HepG2 (cell line): ENCODE results near the gene AUTS2. TPM values are rescaled to one million over a fixed set of nuclear protein-coding genes. Genes with fewer than 3 reads are reported as not detected.

ENCODE experiments used
- ATAC-seq: fragments of 200-7000 bp; cut with Tn5 transposase; 3 replicates; pipeline ENCODE4 v1.9.1; 2020; ENCODE audit warnings: mild to moderate bottlenecking, moderate library complexity
- BruUV-seq: library from RNA; stranded (reverse); fragments of 400-500 nt; replicated peaks from 2 replicates; lab custom pipeline; 2021; lab: Mats Ljungman, UMichigan
- CTCF ChIA-PET: fragments of 300-600 bp; formaldehyde crosslinking; extraction: SDS; loops from one replicate; lab custom pipeline; 2021; ENCODE audit warnings: low total read pairs, inconsistent platforms, low intra/inter-chr PET ratio; lab: Yijun Ruan, JAX
- POLR2A ChIA-PET: fragments of 350-600 bp; sonication (Branson Sonifier 250); formaldehyde crosslinking; loops from one replicate; lab custom pipeline; 2020; ENCODE audit warnings: antibody characterized with exemption, inconsistent platforms; lab: Yijun Ruan, JAX
- DNase-seq: peaks from one replicate; pipeline ENCODE4 v3.0.0-alpha.2; 2015; ENCODE audit warnings: low spot score
- FAIRE-seq: peaks from 3 replicates; lab custom pipeline; 2011; peaks lifted over from hg19 to GRCh38; lab: Jason Lieb, UNC
- H2AFZ ChIP-seq: one replicate; pipeline ENCODE4 v1.6.1; 2011; ENCODE audit warnings: low read length, inconsistent platforms
- H3K27ac ChIP-seq: fragments of 300-600 bp; 3 replicates; pipeline ENCODE4 v1.8.0; 2011; ENCODE audit warnings: mixed run types, mild to moderate bottlenecking, mixed read lengths, low read length, inconsistent platforms; ENCODE audit not compliant: insufficient read depth; ENCODE audit errors: extremely low read length
- H3K27me3 ChIP-seq, 2 experiments: fragments of 200-600 bp in 1 of 2; 2 replicates in 1 of 2; 3 replicates in 1 of 2; pipeline versions ENCODE4 v1.6.0 to v1.8.0; 2011; ENCODE audit warnings: low read length in 2 of 2, mild to moderate bottlenecking in 2 of 2, moderate library complexity in 2 of 2, inconsistent platforms in 1 of 2; ENCODE audit not compliant: insufficient read depth in 2 of 2, control insufficient read depth in 1 of 2
- H3K36me3 ChIP-seq, 2 experiments: fragments of 200-600 bp in 1 of 2; replicated peaks in 1 of 2; 2 replicates in 1 of 2; 3 replicates in 1 of 2; pipeline versions ENCODE4 v1.5.1 to v1.8.0; 2011; ENCODE audit warnings: low read length in 2 of 2, inconsistent platforms in 1 of 2; ENCODE audit not compliant: insufficient read depth in 2 of 2, control insufficient read depth in 1 of 2
- H3K4me1 ChIP-seq: 2 replicates; pipeline ENCODE4 v1.5.1; 2012; ENCODE audit warnings: low read length, inconsistent platforms; ENCODE audit not compliant: insufficient read depth
- H3K4me2 ChIP-seq: 2 replicates; pipeline ENCODE4 v1.6.0; 2011; ENCODE audit warnings: low read depth, low read length, inconsistent platforms
- H3K4me3 ChIP-seq, 3 experiments: fragments of 200-600 bp in 1 of 3; sonication (generic), shearing (Covaris generic) in 1 of 3; replicated peaks in 1 of 3; 2 replicates each; pipeline ENCODE4 v1.5.1; 2011 to 2016; ENCODE audit warnings: low read length in 3 of 3, inconsistent platforms in 2 of 3, low read depth in 2 of 3, mild to moderate bottlenecking in 2 of 3, control low read depth in 1 of 3, mixed read lengths in 1 of 3; ENCODE audit not compliant: insufficient read depth in 1 of 3
- H3K79me2 ChIP-seq: one replicate; pipeline ENCODE4 v1.6.1; 2011; ENCODE audit warnings: low read length, inconsistent platforms; ENCODE audit not compliant: insufficient read depth
- H3K9ac ChIP-seq: 2 replicates; pipeline ENCODE4 v1.6.0; 2011; ENCODE audit warnings: mild to moderate bottlenecking, low read depth, low read length, inconsistent platforms; ENCODE audit not compliant: insufficient read depth
- H3K9me3 ChIP-seq: 2 replicates; pipeline ENCODE4 v1.5.1; 2012; ENCODE audit warnings: mild to moderate bottlenecking, low read length
- H4K20me1 ChIP-seq: 2 replicates; pipeline ENCODE4 v1.6.0; 2011; ENCODE audit warnings: inconsistent platforms, mild to moderate bottlenecking, low read length, moderate library complexity; ENCODE audit not compliant: insufficient read depth
- NFE2L2 ChIP-seq: fragments of 150-350 bp; IDR thresholded peaks from 2 replicates; pipeline ENCODE4 v1.6.1; 2014; ENCODE audit warnings: low read length
- PLRG1 ChIP-seq: fragments of 450-650 bp; conservative IDR thresholded peaks from 2 replicates; pipeline ENCODE4 v1.6.1; 2016
- WGBS: methylation state at CpG from one replicate; pipeline ENCODE4 v1.1.6; 2017; ENCODE audit warnings: low lambda C conversion rate; 5-methylcytosine and 5-hydroxymethylcytosine counted together
- in situ Hi-C: cut with HindIII; loops from 2 replicates; pipeline ENCODE4 v1.10.0; 2017; ENCODE audit warnings: low pct_unique_long_range_greater_than_20kb; ENCODE audit not compliant: extremely low pct_ligation_motif_present
- intact Hi-C: fragments of 100-400 bp; cut with micrococcal nuclease; formaldehyde crosslinking; loops from one replicate; pipeline ENCODE4 v1.10.0; 2022; ENCODE audit not compliant: unreplicated experiment
- polyA plus RNA-seq, 8 experiments: library from polyadenylated mRNA; depleted of rRNA in 3 of 8; stranded (reverse) in 7 of 8; unstranded in 1 of 8; fragments of >200 nt; fragmentation: Illumina TruSeq in 4 of 8; extraction: Trizol in 4 of 8; gene quantifications; 2 replicates each; pipeline versions ENCODE4 v1.2.1 to v1.2.3, GENCODE V29; 2011 to 2016; ENCODE audit warnings: low read depth in 4 of 8, missing spikeins in 1 of 8, mixed read lengths in 1 of 8; ENCODE audit not compliant: insufficient read depth in 1 of 8
- total RNA-seq, 5 experiments: library from RNA; depleted of rRNA; stranded (reverse); fragments of >200 nt; fragmentation: Illumina TruSeq; extraction: Trizol; gene quantifications; 2 replicates each; pipeline ENCODE4 v1.2.3, GENCODE V29; 2016; ENCODE audit warnings: low read depth in 1 of 5
- TF ChIP-seq, protein P1 (sequence below): sonication (generic); formaldehyde crosslinking; IDR thresholded peaks from 2 replicates; pipeline ENCODE4 v1.5.0; 2020; ENCODE audit warnings: missing genetic modification reagents

Gene AUTS2
- total and polyA plus RNA-seq, 2 of the 13 experiments (the other 11 are each of a cell fraction or from before 2014, with no cell fraction given) = 0.38 TPM; not detected in 1

- BruUV-seq = no TSS peak
- WGBS = 33% methylated on average over 5 of the region's 5 CpGs
- POLR2A ChIA-PET = no interaction called here
- H3K36me3 ChIP-seq = no peaks in the 10 kb centered on the region
- no peaks in the 10 kb centered on the region for H3K27me3 ChIP-seq
- ATAC-seq (no peak), DNase-seq (no peak), FAIRE-seq (no peak)
- H2AFZ ChIP-seq = no peak overlapping the region
- no peak overlapping the region for H3K4me2 ChIP-seq
- CTCF ChIA-PET = no interaction called here
- no peak overlapping the region for H3K27ac ChIP-seq
- in situ Hi-C loops = no loop called here
- intact Hi-C loops = loop anchor here (5.0 kb wide), 1 partner anchor 985 kb away; no protein-coding TSS in a partner anchor
- no peaks in the 10 kb centered on the region for H3K9me3 ChIP-seq
- TF ChIP-seq, protein P1, sequence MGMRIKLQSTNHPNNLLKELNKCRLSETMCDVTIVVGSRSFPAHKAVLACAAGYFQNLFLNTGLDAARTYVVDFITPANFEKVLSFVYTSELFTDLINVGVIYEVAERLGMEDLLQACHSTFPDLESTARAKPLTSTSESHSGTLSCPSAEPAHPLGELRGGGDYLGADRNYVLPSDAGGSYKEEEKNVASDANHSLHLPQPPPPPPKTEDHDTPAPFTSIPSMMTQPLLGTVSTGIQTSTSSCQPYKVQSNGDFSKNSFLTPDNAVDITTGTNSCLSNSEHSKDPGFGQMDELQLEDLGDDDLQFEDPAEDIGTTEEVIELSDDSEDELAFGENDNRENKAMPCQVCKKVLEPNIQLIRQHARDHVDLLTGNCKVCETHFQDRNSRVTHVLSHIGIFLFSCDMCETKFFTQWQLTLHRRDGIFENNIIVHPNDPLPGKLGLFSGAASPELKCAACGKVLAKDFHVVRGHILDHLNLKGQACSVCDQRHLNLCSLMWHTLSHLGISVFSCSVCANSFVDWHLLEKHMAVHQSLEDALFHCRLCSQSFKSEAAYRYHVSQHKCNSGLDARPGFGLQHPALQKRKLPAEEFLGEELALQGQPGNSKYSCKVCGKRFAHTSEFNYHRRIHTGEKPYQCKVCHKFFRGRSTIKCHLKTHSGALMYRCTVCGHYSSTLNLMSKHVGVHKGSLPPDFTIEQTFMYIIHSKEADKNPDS (CRISPR knock-in tag) = no peak
- no peak for TF ChIP-seq PLRG1
- no peak for TF ChIP-seq NFE2L2
- no peak overlapping the region for H3K4me3 ChIP-seq
- H3K79me2 ChIP-seq = no peaks in the 10 kb centered on the region
- no peaks in the 10 kb centered on the region for H4K20me1 ChIP-seq
- no peak overlapping the region for H3K9ac ChIP-seq
- H3K4me1 ChIP-seq = no peaks in the 10 kb centered on the region
These were observed 203.7 kb downstream of the AUTS2 start for GRCh38 chr7:69801729-69802682.
